Heart left ventricle (tissue), 13 donors: Measurements from ENCODE around the gene SYNRG.

ENCODE experiments used
- CTCF ChIP-seq, 12 donors: fragments of 200-600 bp; sonication (generic) in 4 of 12; IDR thresholded peaks; one replicate each; pipeline versions ENCODE4 v1.5.0 to v1.8.0; 2018 to 2022; ENCODE audit warnings: antibody characterized with exemption in 12 of 12, mild to moderate bottlenecking in 5 of 12
- POLR2A ChIP-seq, 2 donors: fragments of 450-650 bp; IDR thresholded peaks; one replicate each; pipeline ENCODE4 v1.6.1; 2017; ENCODE audit warnings: antibody characterized with exemption in 2 of 2, mild to moderate bottlenecking in 2 of 2, moderate library complexity in 2 of 2
- donor health status: ischemic (EF 13 %, LVEDD 7.1; RV severe dilation, severe dysfunction).
- donor health status: DM: no; HTN: yes; CAD: no.
- donor health status: DM: no; HTN: no; CAD: no.
- donor health status: ischemic (EF 25% LVEDD 6.9; RV normal size, moderate dysfunction).
- donor health status: ischemic (EF 25% LVEDD 5.7; RV mildly dilated, moderate dysfunction).
- donor health status: ischemic (EF 35%, LVEDD 5.7; RV mildly dilated, moderate dysfunction).
- donor health status: nonischemic (EF 11% LVEDD 7.7; RV severe dilation, severe dysfunction).
- donor health status: DM: yes; HTN: yes; CAD: no.
- donor health status: PGD.
- donor health status: ischemic (EF 29% LVEDD 5.4; RV normal size, mild dysfunction).
- donor health status: nonischemic (EF 23%, LVEDD 6.1; RV moderate dilation, normal function).

GRCh38 chr17:37545486-37545885 is 63.7 kb downstream of the SYNRG start:
- TF ChIP-seq POLR2A (IDR thresholded peaks at IDR 0.05) (no peak), CTCF (IDR thresholded peaks at IDR 0.05) (no peak)
